ENCODE measurements around the gene PFDN4.
"Not testable (repeated sequence)": the region's sequence is repeated elsewhere in the genome, so short reads cannot be mapped to it uniquely, and the experiment has no call there.

The PFDN4 gene

GRCh38 chr20:54227751-54228150 is 19.9 kb downstream of the PFDN4 start:
- no peak for DNase-seq

- DNase-seq = no peak
Observed at GRCh38 chr20:54228841-54229240, 21.0 kb downstream of the PFDN4 start.

GRCh38 chr20:54229566-54230160 is 21.8 kb downstream of the PFDN4 start:
- DNase-seq = no peak

GRCh38 chr20:54231036-54231435 is 23.1 kb downstream of the PFDN4 start:
- no peak for DNase-seq

- no peak for DNase-seq
Observed at GRCh38 chr20:54234991-54235390, 27.1 kb downstream of the PFDN4 start.

GRCh38 chr20:54237116-54237943 is 29.4 kb downstream of the PFDN4 start:
- no peak for DNase-seq

- no peak for DNase-seq
Observed at GRCh38 chr20:54244113-54244512, 36.2 kb downstream of the PFDN4 start.

GRCh38 chr20:54248705-54249104 is 40.8 kb downstream of the PFDN4 start:
- DNase-seq = not testable (repeated sequence)

GRCh38 chr20:54250691-54251090 is 42.8 kb downstream of the PFDN4 start:
- no peak for DNase-seq

GRCh38 chr20:54251096-54251495 is 43.2 kb downstream of the PFDN4 start:
- DNase-seq = no peak

- DNase-seq = no peak
Observed at GRCh38 chr20:54254596-54254995, 46.7 kb downstream of the PFDN4 start.

GRCh38 chr20:54255157-54255556 is 47.3 kb downstream of the PFDN4 start:
- no peak for DNase-seq

GRCh38 chr20:54256202-54256601 is 48.3 kb downstream of the PFDN4 start:
- no peak for DNase-seq

- no peak for DNase-seq
Observed at GRCh38 chr20:54257071-54257816, 49.4 kb downstream of the PFDN4 start.

GRCh38 chr20:54260116-54260515 is 52.2 kb downstream of the PFDN4 start:
- DNase-seq = no peak

GRCh38 chr20:54262671-54263070 is 54.8 kb downstream of the PFDN4 start:
- DNase-seq = no peak

GRCh38 chr20:54263116-54263690 is 55.3 kb downstream of the PFDN4 start:
- DNase-seq = no peak

- not testable (repeated sequence) for DNase-seq
Observed at GRCh38 chr20:54265791-54266190, 57.9 kb downstream of the PFDN4 start.

- DNase-seq = no peak
Observed at GRCh38 chr20:54266844-54267243, 59.0 kb downstream of the PFDN4 start.

- DNase-seq = no peak
Observed at GRCh38 chr20:54267483-54268003, 59.7 kb downstream of the PFDN4 start.

- DNase-seq = no peak
Observed at GRCh38 chr20:54268941-54269340, 61.1 kb downstream of the PFDN4 start.
